ENCODE measurements around the gene DYNC2H1. TPM values are rescaled to one million over a fixed set of nuclear protein-coding genes. Genes with fewer than 3 reads are reported as not detected.
A peak's percentile ranks its signal among the peaks of the same experiment; 100 is the strongest.

The DYNC2H1 gene
- total RNA-seq, 1 donor from 2014 or later: 17.2 TPM

DNA sequence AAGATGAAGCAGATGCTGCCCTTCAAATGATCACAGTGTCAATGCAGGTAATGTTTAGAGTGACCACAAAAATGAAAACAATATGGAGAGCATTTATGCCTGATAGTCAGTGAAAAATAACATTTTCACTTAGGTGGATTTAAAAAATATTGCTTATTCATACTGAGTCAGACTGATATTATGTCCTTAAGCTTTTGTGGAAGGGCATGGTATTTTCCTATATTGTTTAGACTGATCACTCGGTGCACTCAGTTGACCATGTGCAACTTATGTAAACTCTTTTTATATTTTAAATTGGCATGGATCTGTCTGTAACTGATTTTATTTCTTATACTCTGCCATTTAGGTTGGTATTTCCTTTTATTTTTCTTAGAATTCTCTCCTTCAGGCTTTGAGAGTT is 106.6 kb downstream of the DYNC2H1 start:
- H3K4me1 ChIP-seq (ENCODE audit: insufficient read depth, low read length): no peaks in the 10 kb centered on the region
- no peaks in the 10 kb centered on the region for H3K27me3 ChIP-seq (ENCODE audit: insufficient read depth, low read length)
- H3K27me3 Mint-ChIP-seq (ENCODE audit: low read depth, unreplicated experiment): no peaks in the 10 kb centered on the region
- no peak overlapping the region for H3K4me3 Mint-ChIP-seq (ENCODE audit: unreplicated experiment)
- peaks cover 7% of the 10 kb centered on the region for H3K4me1 Mint-ChIP-seq (ENCODE audit: low read depth, unreplicated experiment)
- TF ChIP-seq EZH2 (IDR thresholded peaks at IDR 0.05; ENCODE audit: insufficient read depth, low read length): no peak
- TF ChIP-seq, protein P1, sequence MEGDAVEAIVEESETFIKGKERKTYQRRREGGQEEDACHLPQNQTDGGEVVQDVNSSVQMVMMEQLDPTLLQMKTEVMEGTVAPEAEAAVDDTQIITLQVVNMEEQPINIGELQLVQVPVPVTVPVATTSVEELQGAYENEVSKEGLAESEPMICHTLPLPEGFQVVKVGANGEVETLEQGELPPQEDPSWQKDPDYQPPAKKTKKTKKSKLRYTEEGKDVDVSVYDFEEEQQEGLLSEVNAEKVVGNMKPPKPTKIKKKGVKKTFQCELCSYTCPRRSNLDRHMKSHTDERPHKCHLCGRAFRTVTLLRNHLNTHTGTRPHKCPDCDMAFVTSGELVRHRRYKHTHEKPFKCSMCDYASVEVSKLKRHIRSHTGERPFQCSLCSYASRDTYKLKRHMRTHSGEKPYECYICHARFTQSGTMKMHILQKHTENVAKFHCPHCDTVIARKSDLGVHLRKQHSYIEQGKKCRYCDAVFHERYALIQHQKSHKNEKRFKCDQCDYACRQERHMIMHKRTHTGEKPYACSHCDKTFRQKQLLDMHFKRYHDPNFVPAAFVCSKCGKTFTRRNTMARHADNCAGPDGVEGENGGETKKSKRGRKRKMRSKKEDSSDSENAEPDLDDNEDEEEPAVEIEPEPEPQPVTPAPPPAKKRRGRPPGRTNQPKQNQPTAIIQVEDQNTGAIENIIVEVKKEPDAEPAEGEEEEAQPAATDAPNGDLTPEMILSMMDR (IDR thresholded peaks at IDR 0.05; ENCODE audit: insufficient read depth, low read depth, low read length): no peak
- no peak overlapping the region for H3K9ac ChIP-seq (ENCODE audit: low read length)
- no peak overlapping the region for H2AFZ ChIP-seq (ENCODE audit: low read depth, low read length)
- H4K20me1 ChIP-seq (ENCODE audit: insufficient read depth, low read length): no peaks in the 10 kb centered on the region
- no peaks in the 10 kb centered on the region for H3K9me3 ChIP-seq (ENCODE audit: insufficient read depth, low read depth, low read length)
- no peak overlapping the region for H3K4me3 ChIP-seq (ENCODE audit: insufficient read depth, low read depth, low read length)
- H3K79me2 ChIP-seq (ENCODE audit: insufficient read depth, low read length): no peaks in the 10 kb centered on the region
- H3K9me3 Mint-ChIP-seq (ENCODE audit: unreplicated experiment): no peaks in the 10 kb centered on the region
- no peak for FAIRE-seq
- H3K36me3 Mint-ChIP-seq (ENCODE audit: low read depth, unreplicated experiment): no peaks in the 10 kb centered on the region
- DNase-seq (ENCODE audit: low read depth): no peak
- H3K27ac ChIP-seq (ENCODE audit: low read depth, low read length): no peak overlapping the region
- no peak overlapping the region for H3K4me2 ChIP-seq (ENCODE audit: low read length)
- H3K36me3 ChIP-seq (ENCODE audit: insufficient read depth, low read length): no peaks in the 10 kb centered on the region
- H3K27ac Mint-ChIP-seq (ENCODE audit: unreplicated experiment): no peak overlapping the region

DNA sequence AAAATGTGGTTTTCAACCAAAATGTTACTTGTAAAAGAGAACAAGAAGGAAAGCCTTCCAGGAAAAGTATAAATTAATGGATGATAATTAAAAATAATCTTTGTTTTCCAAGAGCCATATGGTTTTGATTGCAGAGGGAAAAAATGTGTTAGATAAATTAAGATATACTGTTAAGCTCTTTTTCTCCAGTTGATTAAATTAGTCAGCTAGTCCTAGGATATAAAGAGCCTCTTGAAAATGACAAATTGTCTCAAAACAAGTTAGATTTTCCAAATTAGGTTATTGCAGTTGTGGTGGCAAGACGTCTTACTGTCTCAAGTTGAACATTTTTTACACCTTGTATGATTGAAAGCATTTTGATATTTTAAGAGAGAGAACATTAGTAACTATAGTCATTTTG is 110.9 kb downstream of the DYNC2H1 start:
- H2AFZ ChIP-seq (ENCODE audit: low read depth, low read length): no peak overlapping the region
- no peaks in the 10 kb centered on the region for H3K79me2 ChIP-seq (ENCODE audit: insufficient read depth, low read length)
- Mint-ChIP-seq H3K4me3 (ENCODE audit: unreplicated experiment) (no peak overlapping the region), H3K36me3 (ENCODE audit: low read depth, unreplicated experiment) (no peaks in the 10 kb centered on the region), H3K9me3 (ENCODE audit: unreplicated experiment) (no peaks in the 10 kb centered on the region), H3K4me1 (ENCODE audit: low read depth, unreplicated experiment) (peaks cover 2% of the 10 kb centered on the region), H3K27me3 (ENCODE audit: low read depth, unreplicated experiment) (no peaks in the 10 kb centered on the region), H3K27ac (ENCODE audit: unreplicated experiment) (no peak overlapping the region)
- H3K9me3 ChIP-seq (ENCODE audit: insufficient read depth, low read depth, low read length): no peaks in the 10 kb centered on the region
- TF ChIP-seq, protein P1 (IDR thresholded peaks at IDR 0.05; ENCODE audit: insufficient read depth, low read depth, low read length): no peak
- no peak for TF ChIP-seq EZH2 (IDR thresholded peaks at IDR 0.05; ENCODE audit: insufficient read depth, low read length)
- DNase-seq (ENCODE audit: low read depth) (no peak), FAIRE-seq (no peak)
- no peak overlapping the region for H3K4me3 ChIP-seq (ENCODE audit: insufficient read depth, low read depth, low read length)
- H3K4me2 ChIP-seq (ENCODE audit: low read length): no peak overlapping the region
- H4K20me1 ChIP-seq (ENCODE audit: insufficient read depth, low read length): no peaks in the 10 kb centered on the region
- H3K27ac ChIP-seq (ENCODE audit: low read depth, low read length): no peak overlapping the region
- H3K4me1 ChIP-seq (ENCODE audit: insufficient read depth, low read length): no peaks in the 10 kb centered on the region
- H3K9ac ChIP-seq (ENCODE audit: low read length): no peak overlapping the region
- H3K36me3 ChIP-seq (ENCODE audit: insufficient read depth, low read length): no peaks in the 10 kb centered on the region
- H3K27me3 ChIP-seq (ENCODE audit: insufficient read depth, low read length): no peaks in the 10 kb centered on the region

DNA sequence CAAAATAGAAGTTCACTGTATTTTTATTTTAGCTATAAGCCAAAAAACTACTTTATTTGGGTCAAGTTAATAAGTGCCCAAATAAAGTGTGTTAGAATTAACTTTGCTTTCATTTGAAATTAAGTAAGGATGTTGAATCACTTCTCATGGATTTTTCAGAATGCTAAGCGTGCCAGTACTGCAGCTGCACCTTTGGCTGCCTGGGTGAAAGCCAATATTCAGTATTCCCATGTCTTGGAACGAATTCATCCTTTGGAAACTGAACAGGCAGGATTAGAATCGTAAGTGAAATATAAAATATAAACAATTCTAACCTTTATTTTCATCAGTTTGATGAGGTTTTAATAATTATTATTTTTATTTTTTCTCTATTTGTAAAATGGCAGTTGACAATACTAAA is 113.6 kb downstream of the DYNC2H1 start:
- DNase-seq (ENCODE audit: low read depth) (peak; percentile 50), FAIRE-seq (no peak)
- Histone ChIP-seq H3K4me3 (ENCODE audit: insufficient read depth, low read depth, low read length) (no peak overlapping the region), H3K4me2 (ENCODE audit: low read length) (no peak overlapping the region), H4K20me1 (ENCODE audit: insufficient read depth, low read length) (no peaks in the 10 kb centered on the region), H3K27ac (ENCODE audit: low read depth, low read length) (no peak overlapping the region), H2AFZ (ENCODE audit: low read depth, low read length) (no peak overlapping the region), H3K36me3 (ENCODE audit: insufficient read depth, low read length) (no peaks in the 10 kb centered on the region), H3K9me3 (ENCODE audit: insufficient read depth, low read depth, low read length) (no peaks in the 10 kb centered on the region), H3K4me1 (ENCODE audit: insufficient read depth, low read length) (no peaks in the 10 kb centered on the region), H3K27me3 (ENCODE audit: insufficient read depth, low read length) (no peaks in the 10 kb centered on the region), H3K79me2 (ENCODE audit: insufficient read depth, low read length) (no peaks in the 10 kb centered on the region), H3K9ac (ENCODE audit: low read length) (no peak overlapping the region)
- H3K4me3 Mint-ChIP-seq (ENCODE audit: unreplicated experiment): no peak overlapping the region
- peaks cover 7% of the 10 kb centered on the region for H3K36me3 Mint-ChIP-seq (ENCODE audit: low read depth, unreplicated experiment)
- H3K27ac Mint-ChIP-seq (ENCODE audit: unreplicated experiment): no peak overlapping the region
- no peaks in the 10 kb centered on the region for H3K4me1 Mint-ChIP-seq (ENCODE audit: low read depth, unreplicated experiment)
- no peaks in the 10 kb centered on the region for H3K9me3 Mint-ChIP-seq (ENCODE audit: unreplicated experiment)
- no peaks in the 10 kb centered on the region for H3K27me3 Mint-ChIP-seq (ENCODE audit: low read depth, unreplicated experiment)
- TF ChIP-seq EZH2 (IDR thresholded peaks at IDR 0.05; ENCODE audit: insufficient read depth, low read length): no peak
- TF ChIP-seq, protein P1 (IDR thresholded peaks at IDR 0.05; ENCODE audit: insufficient read depth, low read depth, low read length): no peak
